ENCODE data around the gene INAFM2. TPM values are rescaled to one million over a fixed set of nuclear protein-coding genes. Genes with fewer than 3 reads are reported as not detected.

Gene INAFM2
- total RNA-seq, 1 experiment from 2014 or later: 8.8 TPM

DNA sequence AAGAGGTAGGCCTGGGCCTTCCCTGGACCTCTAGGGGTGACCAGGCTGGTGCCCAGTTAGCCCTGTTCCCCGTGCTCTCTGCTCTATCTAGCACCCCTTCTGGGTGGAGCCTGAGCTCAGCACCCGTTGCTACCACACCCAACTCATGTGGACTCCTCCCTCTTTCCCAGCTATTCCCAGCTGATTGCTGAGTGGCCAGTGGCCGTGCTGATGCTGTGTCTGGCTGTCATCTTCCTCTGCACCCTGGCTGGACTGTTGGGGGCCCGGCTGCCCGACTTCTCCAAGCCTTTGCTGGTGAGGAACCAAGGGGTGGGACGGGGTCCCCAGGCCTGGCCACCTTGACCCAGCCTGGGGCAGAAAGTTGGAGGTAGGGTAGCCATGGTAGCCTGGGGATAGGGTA is 40.8 kb downstream of the INAFM2 start:
- ATAC-seq: no peak

More for the DNA sequence above, 40.8 kb downstream of the INAFM2 start:
- Histone ChIP-seq H3K4me1 (ENCODE audit: control insufficient read depth in 1 of 2, insufficient read depth in 2 of 2, low read length in 2 of 2) (peaks cover 7 to 16% of the 10 kb centered on the region in 2 experiments; a peak in 3 of 4 replicates), H3K9me2 (ENCODE audit: insufficient read depth) (no peaks in the 10 kb centered on the region), H3K27me3 (ENCODE audit: insufficient read depth, low read length) (no peaks in the 10 kb centered on the region), H3K36me3 (ENCODE audit: control insufficient read depth in 1 of 2, insufficient read depth in 2 of 2, low read length in 2 of 2) (no peaks in the 10 kb centered on the region), H4K20me1 (ENCODE audit: insufficient read depth) (no peaks in the 10 kb centered on the region), H3K4me3 (replicated peaks in 1 of 2; ENCODE audit: low read depth in 1 of 2, low read length in 2 of 2) (no peak overlapping the region), H3K79me2 (ENCODE audit: insufficient read depth, low read length) (no peaks in the 10 kb centered on the region), H3K4me2 (ENCODE audit: low read length) (no peak overlapping the region), H3K27ac (ENCODE audit: low read depth, low read length) (no peak overlapping the region), H3K9ac (ENCODE audit: low read length) (no peak overlapping the region), H2AFZ (ENCODE audit: low read depth, low read length, poor library complexity, severe bottlenecking) (no peak overlapping the region), H3K9me3 (ENCODE audit: control insufficient read depth in 1 of 2, insufficient read depth in 1 of 2, low read depth in 1 of 2, low read length in 2 of 2) (no peaks in the 10 kb centered on the region)
- CTCF ChIA-PET: interaction anchor here (0.9 kb wide), 1 partner anchor 18 kb away, joined by 3 read pairs; the partner anchor contains the start of gene KNSTRN
- no peak for DNase-seq (ENCODE audit: low read depth, low spot score)
- no peak for TF ChIP-seq ZNF274 (IDR thresholded peaks at IDR 0.05; ENCODE audit: low read depth, low read length)
- TF ChIP-seq, protein P1, sequence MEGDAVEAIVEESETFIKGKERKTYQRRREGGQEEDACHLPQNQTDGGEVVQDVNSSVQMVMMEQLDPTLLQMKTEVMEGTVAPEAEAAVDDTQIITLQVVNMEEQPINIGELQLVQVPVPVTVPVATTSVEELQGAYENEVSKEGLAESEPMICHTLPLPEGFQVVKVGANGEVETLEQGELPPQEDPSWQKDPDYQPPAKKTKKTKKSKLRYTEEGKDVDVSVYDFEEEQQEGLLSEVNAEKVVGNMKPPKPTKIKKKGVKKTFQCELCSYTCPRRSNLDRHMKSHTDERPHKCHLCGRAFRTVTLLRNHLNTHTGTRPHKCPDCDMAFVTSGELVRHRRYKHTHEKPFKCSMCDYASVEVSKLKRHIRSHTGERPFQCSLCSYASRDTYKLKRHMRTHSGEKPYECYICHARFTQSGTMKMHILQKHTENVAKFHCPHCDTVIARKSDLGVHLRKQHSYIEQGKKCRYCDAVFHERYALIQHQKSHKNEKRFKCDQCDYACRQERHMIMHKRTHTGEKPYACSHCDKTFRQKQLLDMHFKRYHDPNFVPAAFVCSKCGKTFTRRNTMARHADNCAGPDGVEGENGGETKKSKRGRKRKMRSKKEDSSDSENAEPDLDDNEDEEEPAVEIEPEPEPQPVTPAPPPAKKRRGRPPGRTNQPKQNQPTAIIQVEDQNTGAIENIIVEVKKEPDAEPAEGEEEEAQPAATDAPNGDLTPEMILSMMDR (IDR thresholded peaks at IDR 0.05 in 2 of 3, conservative IDR thresholded peaks at IDR 0.05 in 1 of 3; ENCODE audit: borderline replicate concordance in 1 of 3, insufficient read depth in 1 of 3, low read depth in 2 of 3, low read length in 2 of 3): no peak
- no peak for TF ChIP-seq YY1 (IDR thresholded peaks at IDR 0.05; ENCODE audit: extremely low read depth, insufficient replicate concordance, low read depth, low read length)
- TF ChIP-seq, protein P2, sequence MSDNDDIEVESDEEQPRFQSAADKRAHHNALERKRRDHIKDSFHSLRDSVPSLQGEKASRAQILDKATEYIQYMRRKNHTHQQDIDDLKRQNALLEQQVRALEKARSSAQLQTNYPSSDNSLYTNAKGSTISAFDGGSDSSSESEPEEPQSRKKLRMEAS (IDR thresholded peaks at IDR 0.05): no peak
- no peak for TF ChIP-seq EZH2phosphoT487 (IDR thresholded peaks at IDR 0.05; ENCODE audit: borderline replicate concordance)
- TF ChIP-seq ZFX (IDR thresholded peaks at IDR 0.05): no peak
- TF ChIP-seq CBX3 (IDR thresholded peaks at IDR 0.05; ENCODE audit: low read depth): no peak
- no peak for TF ChIP-seq ELF1 (IDR thresholded peaks at IDR 0.05; ENCODE audit: borderline replicate concordance, low read depth)
- no peak for TF ChIP-seq EZH2 (IDR thresholded peaks at IDR 0.05)
- TF ChIP-seq, protein P3, sequence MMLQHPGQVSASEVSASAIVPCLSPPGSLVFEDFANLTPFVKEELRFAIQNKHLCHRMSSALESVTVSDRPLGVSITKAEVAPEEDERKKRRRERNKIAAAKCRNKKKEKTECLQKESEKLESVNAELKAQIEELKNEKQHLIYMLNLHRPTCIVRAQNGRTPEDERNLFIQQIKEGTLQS (IDR thresholded peaks at IDR 0.05): no peak
- TF ChIP-seq, protein P4, sequence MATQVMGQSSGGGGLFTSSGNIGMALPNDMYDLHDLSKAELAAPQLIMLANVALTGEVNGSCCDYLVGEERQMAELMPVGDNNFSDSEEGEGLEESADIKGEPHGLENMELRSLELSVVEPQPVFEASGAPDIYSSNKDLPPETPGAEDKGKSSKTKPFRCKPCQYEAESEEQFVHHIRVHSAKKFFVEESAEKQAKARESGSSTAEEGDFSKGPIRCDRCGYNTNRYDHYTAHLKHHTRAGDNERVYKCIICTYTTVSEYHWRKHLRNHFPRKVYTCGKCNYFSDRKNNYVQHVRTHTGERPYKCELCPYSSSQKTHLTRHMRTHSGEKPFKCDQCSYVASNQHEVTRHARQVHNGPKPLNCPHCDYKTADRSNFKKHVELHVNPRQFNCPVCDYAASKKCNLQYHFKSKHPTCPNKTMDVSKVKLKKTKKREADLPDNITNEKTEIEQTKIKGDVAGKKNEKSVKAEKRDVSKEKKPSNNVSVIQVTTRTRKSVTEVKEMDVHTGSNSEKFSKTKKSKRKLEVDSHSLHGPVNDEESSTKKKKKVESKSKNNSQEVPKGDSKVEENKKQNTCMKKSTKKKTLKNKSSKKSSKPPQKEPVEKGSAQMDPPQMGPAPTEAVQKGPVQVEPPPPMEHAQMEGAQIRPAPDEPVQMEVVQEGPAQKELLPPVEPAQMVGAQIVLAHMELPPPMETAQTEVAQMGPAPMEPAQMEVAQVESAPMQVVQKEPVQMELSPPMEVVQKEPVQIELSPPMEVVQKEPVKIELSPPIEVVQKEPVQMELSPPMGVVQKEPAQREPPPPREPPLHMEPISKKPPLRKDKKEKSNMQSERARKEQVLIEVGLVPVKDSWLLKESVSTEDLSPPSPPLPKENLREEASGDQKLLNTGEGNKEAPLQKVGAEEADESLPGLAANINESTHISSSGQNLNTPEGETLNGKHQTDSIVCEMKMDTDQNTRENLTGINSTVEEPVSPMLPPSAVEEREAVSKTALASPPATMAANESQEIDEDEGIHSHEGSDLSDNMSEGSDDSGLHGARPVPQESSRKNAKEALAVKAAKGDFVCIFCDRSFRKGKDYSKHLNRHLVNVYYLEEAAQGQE (IDR thresholded peaks at IDR 0.05; ENCODE audit: low read depth): no peak
- POLR2A ChIA-PET: no interaction called here
- RAD21 ChIA-PET (ENCODE audit: low non-redundant PET in 1 of 2, low total read pairs in 2 of 2, uncharacterized antibody in 2 of 2, unreplicated experiment in 2 of 2): no interaction called here
- intact Hi-C loops (cut with micrococcal nuclease): no loop called here
- no TSS peak for BruUV-seq (replicated peaks)

All from HCT116 (cell line).